HCT116 (cell line): Measurements from ENCODE around the gene PCCA. TPM values are rescaled to one million over a fixed set of nuclear protein-coding genes. Genes with fewer than 3 reads are reported as not detected.

ENCODE experiments used
- ATAC-seq: fragments of 200-7000 bp; cut with Tn5 transposase; 2 replicates; pipeline ENCODE4 v1.9.1; 2020; ENCODE audit warnings: mild to moderate bottlenecking, moderate library complexity
- BruUV-seq: library from RNA; stranded (reverse); fragments of 400-500 nt; replicated peaks from 2 replicates; lab custom pipeline; 2021; lab: Mats Ljungman, UMichigan
- CTCF ChIA-PET: fragments of 300-600 bp; sonication (Branson Sonifier 250); formaldehyde crosslinking; loops from one replicate; lab custom pipeline; 2021; ENCODE audit warnings: antibody characterized with exemption; lab: Charles Lee
- POLR2A ChIA-PET: fragments of 300-600, 350-600 bp; sonication (Branson Sonifier 250); formaldehyde crosslinking; loops from one replicate; lab custom pipeline; 2021; ENCODE audit warnings: antibody characterized with exemption; lab: Charles Lee
- RAD21 ChIA-PET, 2 experiments: fragments of 300-600 bp; sonication (Branson Sonifier 250); formaldehyde crosslinking; loops; one replicate each; lab custom pipeline; 2023; ENCODE audit warnings: low total read pairs in 2 of 2; ENCODE audit not compliant: uncharacterized antibody in 2 of 2, unreplicated experiment in 2 of 2, low non-redundant PET in 1 of 2; lab: Charles Lee
- DNase-seq: peaks from one replicate; pipeline ENCODE4 v3.0.0-alpha.2; 2010; ENCODE audit warnings: low read depth, low spot score
- H2AFZ ChIP-seq: fragments of 200-600 bp; shearing (Covaris generic), sonication (generic); 2 replicates; pipeline ENCODE4 v1.6.1; 2017; ENCODE audit warnings: low read depth, mixed run types, mixed read lengths, antibody characterized with exemption, low read length; ENCODE audit not compliant: poor library complexity, severe bottlenecking
- H3K27ac ChIP-seq: 2 replicates; pipeline ENCODE4 v1.5.1; 2012; ENCODE audit warnings: low read depth, low read length
- H3K27me3 ChIP-seq: fragments of 200-600 bp; sonication (generic); 2 replicates; pipeline ENCODE4 v1.6.1; 2016; ENCODE audit warnings: mixed run types, low read length, mixed read lengths; ENCODE audit not compliant: insufficient read depth
- H3K36me3 ChIP-seq, 2 experiments: fragments of 200-500 bp in 1 of 2; fragments of 200-600 bp in 1 of 2; sonication (Bioruptor generic) in 1 of 2; sonication (generic) in 1 of 2; 2 replicates each; pipeline versions ENCODE4 v1.5.1 to v1.6.1; 2014 to 2016; ENCODE audit warnings: low read length in 2 of 2, inconsistent platforms in 1 of 2, mixed read lengths in 1 of 2, mixed run types in 1 of 2; ENCODE audit not compliant: insufficient read depth in 2 of 2, control insufficient read depth in 1 of 2
- H3K4me1 ChIP-seq, 2 experiments: fragments of 200-600 bp in 1 of 2; sonication (generic) in 1 of 2; 2 replicates each; pipeline versions ENCODE4 v1.5.1 to v1.6.1; 2012 to 2017; ENCODE audit warnings: low read length in 2 of 2, inconsistent platforms in 1 of 2, mild to moderate bottlenecking in 1 of 2, mixed read lengths in 1 of 2, mixed run types in 1 of 2, moderate library complexity in 1 of 2; ENCODE audit not compliant: insufficient read depth in 2 of 2, control insufficient read depth in 1 of 2
- H3K4me2 ChIP-seq: fragments of 200-600 bp; sonication (generic); 2 replicates; pipeline ENCODE4 v1.6.1; 2017; ENCODE audit warnings: mixed run types, low read length, mixed read lengths
- H3K4me3 ChIP-seq, 2 experiments: fragments of 200-600 bp in 1 of 2; sonication (generic) in 1 of 2; replicated peaks in 1 of 2; 2 replicates each; pipeline ENCODE4 v1.5.1; 2011 to 2016; ENCODE audit warnings: low read length in 2 of 2, control low read depth in 1 of 2, low read depth in 1 of 2, mild to moderate bottlenecking in 1 of 2, mixed read lengths in 1 of 2, mixed run types in 1 of 2
- H3K79me2 ChIP-seq: fragments of 200-600 bp; sonication (generic); 2 replicates; pipeline ENCODE4 v1.6.1; 2017; ENCODE audit warnings: mild to moderate bottlenecking, mixed run types, low read length, moderate library complexity, mixed read lengths; ENCODE audit not compliant: insufficient read depth
- H3K9ac ChIP-seq: fragments of 200-600 bp; sonication (generic); 2 replicates; pipeline ENCODE4 v1.6.1; 2016; ENCODE audit warnings: low read length, mixed read lengths
- H3K9me2 ChIP-seq: fragments of 200-600 bp; sonication (generic), shearing (Covaris generic); 2 replicates; pipeline ENCODE4 v1.6.1; 2017; ENCODE audit warnings: mixed run types, mild to moderate bottlenecking, moderate library complexity; ENCODE audit not compliant: insufficient read depth
- H3K9me3 ChIP-seq, 2 experiments: fragments of 200-500 bp in 1 of 2; fragments of 200-600 bp in 1 of 2; sonication (Bioruptor generic) in 1 of 2; sonication (generic) in 1 of 2; 2 replicates each; pipeline ENCODE4 v1.6.1; 2014 to 2017; ENCODE audit warnings: low read length in 2 of 2, mixed read lengths in 2 of 2, inconsistent platforms in 1 of 2, low read depth in 1 of 2, mild to moderate bottlenecking in 1 of 2, mixed run types in 1 of 2, moderate library complexity in 1 of 2; ENCODE audit not compliant: control insufficient read depth in 1 of 2, insufficient read depth in 1 of 2
- H4K20me1 ChIP-seq: fragments of 200-600 bp; sonication (generic), shearing (Covaris generic); 2 replicates; pipeline ENCODE4 v1.6.1; 2017; ENCODE audit warnings: mixed run types, mild to moderate bottlenecking, moderate library complexity; ENCODE audit not compliant: insufficient read depth
- CBX3 ChIP-seq: IDR thresholded peaks from 2 replicates; pipeline ENCODE4 v1.6.1; 2012; ENCODE audit warnings: low read depth
- CEBPB ChIP-seq: IDR thresholded peaks from 2 replicates; pipeline ENCODE4 v1.6.1; 2012; ENCODE audit warnings: low read depth
- EGR1 ChIP-seq: IDR thresholded peaks from 2 replicates; pipeline ENCODE4 v1.6.1; 2012; ENCODE audit warnings: low read depth
- EZH2 ChIP-seq: fragments of 200-600 bp; sonication (generic); IDR thresholded peaks from 2 replicates; pipeline ENCODE4 v1.6.1; 2017; ENCODE audit warnings: antibody characterized with exemption, mixed run types
- EZH2phosphoT487 ChIP-seq: fragments of 200-600 bp; IDR thresholded peaks from 2 replicates; pipeline ENCODE4 v1.6.1; 2018; ENCODE audit warnings: antibody characterized with exemption, borderline replicate concordance
- FOSL1 ChIP-seq: IDR thresholded peaks from 2 replicates; pipeline ENCODE4 v1.6.1; 2012; ENCODE audit warnings: low read depth
- JUND ChIP-seq: IDR thresholded peaks from 2 replicates; pipeline ENCODE4 v1.6.1; 2012
- MAX ChIP-seq: IDR thresholded peaks from 2 replicates; pipeline ENCODE4 v1.6.1; 2012
- POLR2A ChIP-seq: IDR thresholded peaks from 2 replicates; pipeline ENCODE4 v1.7.0; 2011; ENCODE audit warnings: borderline replicate concordance; ENCODE audit not compliant: insufficient read depth, insufficient read length; ENCODE audit errors: extremely low read depth
- POLR2AphosphoS5 ChIP-seq: IDR thresholded peaks from 2 replicates; pipeline ENCODE4 v1.6.1; 2011; ENCODE audit warnings: mild to moderate bottlenecking, low read depth, low read length, moderate library complexity
- RAD21 ChIP-seq: IDR thresholded peaks from 2 replicates; pipeline ENCODE4 v1.6.1; 2012; ENCODE audit warnings: low read depth, mild to moderate bottlenecking
- SIN3A ChIP-seq: IDR thresholded peaks from 2 replicates; pipeline ENCODE4 v1.6.1; 2012; ENCODE audit warnings: low read depth
- SP1 ChIP-seq: IDR thresholded peaks from 2 replicates; pipeline ENCODE4 v1.6.1; 2012; ENCODE audit warnings: low read depth
- TCF7L2 ChIP-seq: IDR thresholded peaks from 2 replicates; pipeline ENCODE4 v1.7.0; 2011; ENCODE audit warnings: borderline replicate concordance, inconsistent platforms; ENCODE audit not compliant: insufficient read depth, insufficient read length; ENCODE audit errors: extremely low read depth
- YY1 ChIP-seq: IDR thresholded peaks from 2 replicates; pipeline ENCODE4 v1.6.1; 2011; ENCODE audit warnings: low read length, low read depth, moderate library complexity, mild to moderate bottlenecking; ENCODE audit not compliant: insufficient replicate concordance; ENCODE audit errors: extremely low read depth
- ZNF274 ChIP-seq: fragments of 200-500 bp; sonication (Bioruptor generic); IDR thresholded peaks from 2 replicates; pipeline ENCODE4 v1.6.1; 2014; ENCODE audit warnings: mild to moderate bottlenecking, low read depth, low read length, inconsistent platforms
- intact Hi-C: fragments of 100-400 bp; cut with micrococcal nuclease; formaldehyde crosslinking; loops from 2 replicates; pipeline ENCODE4 v1.10.0; 2022
- total RNA-seq: library from RNA; stranded (reverse); gene quantifications from one replicate; pipeline ENCODE4 v1.2.1, GENCODE V29; 2021; ENCODE audit not compliant: unreplicated experiment
- TF ChIP-seq, protein P1 (sequence below): IDR thresholded peaks from 2 replicates; pipeline ENCODE4 v1.6.1; 2011; ENCODE audit warnings: mild to moderate bottlenecking, low read length, moderate library complexity; ENCODE audit not compliant: insufficient replicate concordance; ENCODE audit errors: extremely low read depth
- TF ChIP-seq, protein P2 (sequence below), 3 experiments: fragments of 200-600 bp in 1 of 3; sonication (generic) in 1 of 3; IDR thresholded peaks in 2 of 3; conservative IDR thresholded peaks in 1 of 3; 2 replicates each; pipeline ENCODE4 v1.5.1; 2012 to 2017; ENCODE audit warnings: low read depth in 2 of 3, low read length in 2 of 3, antibody characterized with exemption in 1 of 3, borderline replicate concordance in 1 of 3, control low read depth in 1 of 3, mild to moderate bottlenecking in 1 of 3, mixed read lengths in 1 of 3, mixed run types in 1 of 3, moderate library complexity in 1 of 3; ENCODE audit not compliant: insufficient read depth in 1 of 3

PCCA gene
- total RNA-seq, 1 experiment from 2014 or later = 23.0 TPM

DNA sequence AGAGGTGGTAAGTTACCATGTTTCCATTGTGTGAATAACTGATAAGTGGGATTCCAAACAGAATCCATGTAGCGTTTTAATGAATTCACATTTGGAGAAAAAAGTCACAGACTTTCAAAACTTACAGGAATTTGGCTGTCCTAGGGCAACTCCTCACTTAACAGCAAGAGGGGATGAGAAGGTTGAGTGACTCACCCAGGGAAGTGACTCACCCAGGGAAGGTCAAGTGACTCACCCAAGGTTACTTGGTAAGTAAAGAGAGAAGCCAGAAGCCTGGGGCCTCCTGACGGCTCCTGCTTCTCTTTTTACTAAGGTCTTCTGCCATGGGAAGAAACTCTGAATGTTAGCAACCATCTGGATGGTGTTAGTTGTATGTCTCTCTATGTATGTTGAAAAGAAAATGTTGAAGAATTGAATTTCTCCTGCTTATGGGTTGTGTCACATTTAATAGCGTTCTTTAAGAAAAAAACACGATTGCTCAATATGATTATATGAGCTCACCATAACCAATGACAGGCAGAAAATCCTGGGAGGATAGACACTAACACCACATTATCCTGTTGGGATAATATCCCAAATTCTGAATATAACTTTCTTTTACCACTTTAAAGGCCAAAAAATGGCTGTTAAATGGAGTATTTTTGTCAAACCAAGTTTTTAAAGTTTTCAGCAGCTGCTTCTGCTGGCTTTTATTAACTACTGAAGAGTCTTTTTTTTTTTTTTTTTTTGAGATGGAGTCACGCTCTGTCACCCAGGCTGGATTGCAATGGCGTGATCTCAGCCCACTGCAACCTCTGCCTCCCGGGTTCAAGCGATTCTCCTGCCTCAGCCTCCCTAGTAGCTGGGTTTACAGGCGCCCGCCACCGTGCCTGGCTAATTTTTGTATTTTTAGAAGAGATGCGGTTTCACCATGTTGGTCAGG lies 304.1 kb downstream of the PCCA start (continued):
- TF ChIP-seq, protein P1, sequence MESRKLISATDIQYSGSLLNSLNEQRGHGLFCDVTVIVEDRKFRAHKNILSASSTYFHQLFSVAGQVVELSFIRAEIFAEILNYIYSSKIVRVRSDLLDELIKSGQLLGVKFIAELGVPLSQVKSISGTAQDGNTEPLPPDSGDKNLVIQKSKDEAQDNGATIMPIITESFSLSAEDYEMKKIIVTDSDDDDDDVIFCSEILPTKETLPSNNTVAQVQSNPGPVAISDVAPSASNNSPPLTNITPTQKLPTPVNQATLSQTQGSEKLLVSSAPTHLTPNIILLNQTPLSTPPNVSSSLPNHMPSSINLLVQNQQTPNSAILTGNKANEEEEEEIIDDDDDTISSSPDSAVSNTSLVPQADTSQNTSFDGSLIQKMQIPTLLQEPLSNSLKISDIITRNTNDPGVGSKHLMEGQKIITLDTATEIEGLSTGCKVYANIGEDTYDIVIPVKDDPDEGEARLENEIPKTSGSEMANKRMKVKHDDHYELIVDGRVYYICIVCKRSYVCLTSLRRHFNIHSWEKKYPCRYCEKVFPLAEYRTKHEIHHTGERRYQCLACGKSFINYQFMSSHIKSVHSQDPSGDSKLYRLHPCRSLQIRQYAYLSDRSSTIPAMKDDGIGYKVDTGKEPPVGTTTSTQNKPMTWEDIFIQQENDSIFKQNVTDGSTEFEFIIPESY = no peak
- TF ChIP-seq EZH2phosphoT487 (no peak), SIN3A (peak; percentile 58; the same call in 1 of the 2 replicates), POLR2AphosphoS5 (peak; percentile 73), MAX (peak; percentile 49; the same call in 1 of the 2 replicates)

- Histone ChIP-seq H3K36me3 (0 out of 4 replicates have a peak, but pooled peaks cover 0 to 5% of the 10 kb centered on the region in 2 experiments), H3K79me2 (no peaks in the 10 kb centered on the region), H4K20me1 (no peaks in the 10 kb centered on the region), H3K9me2 (no peaks in the 10 kb centered on the region), H3K4me1 (peaks cover 83% of the 10 kb centered on the region in 2 experiments), H3K4me3 (peak overlapping the region; percentile 2 to 46; a peak in 3 of 4 replicates), H3K27me3 (no peaks in the 10 kb centered on the region), H3K9ac (peak overlapping the region; percentile 59), H3K27ac (peak overlapping the region; percentile 98), H3K9me3 (no peaks in the 10 kb centered on the region; a peak in 1 of 4 replicates), H2AFZ (peak overlapping the region; percentile 66), H3K4me2 (peak overlapping the region; percentile 77)
- ATAC-seq = peak; percentile 65
- RAD21 ChIA-PET = interaction anchor here (0.6 to 1.1 kb wide), 2 partner anchors 120 to 351 kb away, joined by 3 to 4 read pairs; no protein-coding TSS in a partner anchor
- peak; percentile 86 for DNase-seq
- intact Hi-C loops = loop anchor here (1.0 to 5.0 kb wide), 3 partner anchors 46 to 737 kb away; no protein-coding TSS in a partner anchor
- no TSS peak for BruUV-seq
- POLR2A ChIA-PET = interaction anchor here (0.9 to 2.7 kb wide), 4 partner anchors 8 to 93 kb away, joined by 3 to 9 read pairs (median 4); no protein-coding TSS in a partner anchor
- CTCF ChIA-PET = no interaction called here
- peak; percentile 25; the same call in 1 of the 2 replicates for TF ChIP-seq POLR2AphosphoS5
- TF ChIP-seq CBX3 = peak; percentile 58; the same call in 1 of the 2 replicates
- TF ChIP-seq JUND = peak; percentile 88
- TF ChIP-seq EGR1 = no peak
- TF ChIP-seq EZH2 = no peak
- peak; percentile 39 for TF ChIP-seq YY1
- peak; percentile 75 for TF ChIP-seq CEBPB
- no peak for TF ChIP-seq ZNF274
- peak; percentile 95 for TF ChIP-seq TCF7L2
- 0 out of 2 replicates have a peak, but pooled peaks have one; percentile 60 for TF ChIP-seq SIN3A
- peak; percentile 89 for TF ChIP-seq SP1
- TF ChIP-seq, protein P2, sequence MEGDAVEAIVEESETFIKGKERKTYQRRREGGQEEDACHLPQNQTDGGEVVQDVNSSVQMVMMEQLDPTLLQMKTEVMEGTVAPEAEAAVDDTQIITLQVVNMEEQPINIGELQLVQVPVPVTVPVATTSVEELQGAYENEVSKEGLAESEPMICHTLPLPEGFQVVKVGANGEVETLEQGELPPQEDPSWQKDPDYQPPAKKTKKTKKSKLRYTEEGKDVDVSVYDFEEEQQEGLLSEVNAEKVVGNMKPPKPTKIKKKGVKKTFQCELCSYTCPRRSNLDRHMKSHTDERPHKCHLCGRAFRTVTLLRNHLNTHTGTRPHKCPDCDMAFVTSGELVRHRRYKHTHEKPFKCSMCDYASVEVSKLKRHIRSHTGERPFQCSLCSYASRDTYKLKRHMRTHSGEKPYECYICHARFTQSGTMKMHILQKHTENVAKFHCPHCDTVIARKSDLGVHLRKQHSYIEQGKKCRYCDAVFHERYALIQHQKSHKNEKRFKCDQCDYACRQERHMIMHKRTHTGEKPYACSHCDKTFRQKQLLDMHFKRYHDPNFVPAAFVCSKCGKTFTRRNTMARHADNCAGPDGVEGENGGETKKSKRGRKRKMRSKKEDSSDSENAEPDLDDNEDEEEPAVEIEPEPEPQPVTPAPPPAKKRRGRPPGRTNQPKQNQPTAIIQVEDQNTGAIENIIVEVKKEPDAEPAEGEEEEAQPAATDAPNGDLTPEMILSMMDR (IDR thresholded peaks at IDR 0.05 in 2 of 3, conservative IDR thresholded peaks at IDR 0.05 in 1 of 3; ENCODE audit: borderline replicate concordance in 1 of 3, insufficient read depth in 1 of 3, low read depth in 2 of 3, low read length in 2 of 3) = 0 out of 6 replicates have a peak, but pooled peaks of 1 of the 3 experiments have one; percentile 2
- TF ChIP-seq FOSL1 = peak; percentile 87
- TF ChIP-seq RAD21 = peak; percentile 24; the same call in 1 of the 2 replicates
- TF ChIP-seq POLR2A = no peak
Observed at GRCh38 chr13:100394005-100394695, 305.3 kb downstream of the PCCA start.
